Panc1 (cell line): ENCODE data around the gene RETREG1. TPM values are rescaled to one million over a fixed set of nuclear protein-coding genes. Genes with fewer than 3 reads are reported as not detected.

ENCODE experiments used
- ATAC-seq: fragments of 200-7000 bp; cut with Tn5 transposase; 2 replicates; pipeline ENCODE4 v1.9.1; 2020; ENCODE audit warnings: mild to moderate bottlenecking, moderate library complexity
- BruUV-seq: library from RNA; stranded (reverse); fragments of 400-500 nt; replicated peaks from 2 replicates; lab custom pipeline; 2021; lab: Mats Ljungman, UMichigan
- CTCF ChIA-PET: fragments of 300-600 bp; sonication (Branson Sonifier 250); formaldehyde crosslinking; loops from one replicate; lab custom pipeline; 2022; ENCODE audit warnings: antibody characterized with exemption; lab: Charles Lee
- POLR2A ChIA-PET: fragments of 300-600 bp; sonication (Branson Sonifier 250); formaldehyde crosslinking; loops from one replicate; lab custom pipeline; 2022; ENCODE audit warnings: antibody characterized with exemption; lab: Charles Lee
- DNase-seq: peaks from one replicate; pipeline ENCODE4 v3.0.0-alpha.2; 2010; ENCODE audit warnings: low read depth, low spot score
- H3K27ac ChIP-seq: 2 replicates; pipeline ENCODE4 v1.5.1; 2011; ENCODE audit warnings: mild to moderate bottlenecking, low read length, inconsistent platforms
- H3K27me3 ChIP-seq: fragments of 200-500 bp; sonication (Bioruptor generic); 2 replicates; pipeline ENCODE4 v1.6.0; 2014; ENCODE audit warnings: low read length, inconsistent platforms; ENCODE audit not compliant: control insufficient read depth, insufficient read depth
- H3K36me3 ChIP-seq: fragments of 200-500 bp; sonication (Bioruptor generic); 2 replicates; pipeline ENCODE4 v1.5.1; 2014; ENCODE audit warnings: inconsistent platforms, mild to moderate bottlenecking, low read length, moderate library complexity; ENCODE audit not compliant: control insufficient read depth, insufficient read depth
- H3K4me1 ChIP-seq: 2 replicates; pipeline ENCODE4 v1.5.1; 2011; ENCODE audit warnings: inconsistent platforms, mild to moderate bottlenecking, low read length, moderate library complexity; ENCODE audit not compliant: control insufficient read depth, insufficient read depth
- H3K4me3 ChIP-seq, 2 experiments: 2 replicates each; pipeline ENCODE4 v1.5.1; 2011 to 2012; ENCODE audit warnings: low read depth in 2 of 2, low read length in 2 of 2, mild to moderate bottlenecking in 2 of 2, inconsistent platforms in 1 of 2, moderate library complexity in 1 of 2
- H3K9me3 ChIP-seq: fragments of 200-500 bp; sonication (Bioruptor generic); 2 replicates; pipeline ENCODE4 v1.5.1; 2014; ENCODE audit warnings: low read depth, mild to moderate bottlenecking, inconsistent platforms, low read length, moderate library complexity; ENCODE audit not compliant: control insufficient read depth, insufficient read depth
- POLR2AphosphoS5 ChIP-seq: IDR thresholded peaks from 2 replicates; pipeline ENCODE4 v1.6.1; 2012; ENCODE audit warnings: mild to moderate bottlenecking, low read depth, low read length, moderate library complexity
- REST ChIP-seq, 2 experiments: IDR thresholded peaks; 2 replicates each; pipeline ENCODE4 v1.6.1; 2011 to 2012; ENCODE audit warnings: low read depth in 2 of 2, control low read depth in 1 of 2, low read length in 1 of 2, mild to moderate bottlenecking in 1 of 2, moderate library complexity in 1 of 2; ENCODE audit not compliant: insufficient read depth in 1 of 2
- SIN3A ChIP-seq: IDR thresholded peaks from 2 replicates; pipeline ENCODE4 v1.6.1; 2012; ENCODE audit warnings: low read depth, mild to moderate bottlenecking, low read length, moderate library complexity, borderline replicate concordance; ENCODE audit not compliant: insufficient read depth
- TCF7L2 ChIP-seq: IDR thresholded peaks from 2 replicates; pipeline ENCODE4 v1.6.1; 2011; ENCODE audit warnings: mild to moderate bottlenecking, low read depth, low read length, inconsistent platforms
- in situ Hi-C: cut with HindIII; loops from 2 replicates; pipeline ENCODE4 v1.10.0; 2016; ENCODE audit warnings: low sequenced_read_pairs, low pct_unique_long_range_greater_than_20kb
- intact Hi-C: fragments of 100-400 bp; cut with micrococcal nuclease; formaldehyde crosslinking; loops from one replicate; pipeline ENCODE4 v1.10.0; 2022; ENCODE audit not compliant: unreplicated experiment
- total RNA-seq: library from RNA; stranded (reverse); gene quantifications from one replicate; pipeline ENCODE4 v1.2.1, GENCODE V29; 2021; ENCODE audit not compliant: unreplicated experiment
- TF ChIP-seq, protein P1 (sequence below): fragments of 450-650 bp; IDR thresholded peaks from 2 replicates; pipeline ENCODE4 v1.5.1; 2017; ENCODE audit warnings: mild to moderate bottlenecking

Gene RETREG1
- total RNA-seq, 1 experiment from 2014 or later: 0.74 TPM

DNA sequence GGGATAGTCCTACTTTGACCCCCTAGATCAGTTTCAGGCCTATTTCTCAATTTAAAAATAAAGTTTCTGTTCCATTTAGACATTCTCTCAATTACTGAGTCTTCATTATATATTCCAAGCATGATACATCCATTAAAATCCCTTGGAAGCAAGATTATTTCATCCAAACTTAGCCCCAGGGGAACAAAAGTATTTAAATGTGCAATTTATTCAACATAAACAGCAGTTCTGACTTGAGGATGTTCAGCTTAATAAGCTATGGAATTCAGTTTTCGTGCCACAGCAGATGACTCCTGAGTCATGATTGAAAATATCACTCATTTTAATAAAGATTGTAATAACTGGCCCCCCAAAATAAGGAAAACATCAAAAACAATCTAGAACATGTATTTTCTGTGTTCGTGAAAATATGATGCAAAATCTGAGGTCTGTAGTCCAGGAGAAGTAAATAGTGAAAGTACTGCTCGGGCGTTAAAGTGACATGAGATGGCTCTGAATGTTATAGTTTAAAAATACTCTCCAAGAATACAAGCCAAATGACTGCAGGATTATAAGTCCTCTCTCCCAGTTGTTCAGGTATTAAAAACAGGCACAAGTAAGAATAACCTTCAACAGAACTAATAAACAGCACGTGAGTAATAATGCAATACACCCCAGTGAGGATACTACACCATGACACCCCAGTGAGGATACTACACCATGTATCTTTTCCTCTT, 67.1 kb downstream of the RETREG1 start:
- POLR2A ChIA-PET: no interaction called here
- Histone ChIP-seq H3K27me3 (0 out of 2 replicates have a peak, but pooled peaks cover 3% of the 10 kb centered on the region), H3K9me3 (no peaks in the 10 kb centered on the region), H3K4me3 (no peak overlapping the region), H3K36me3 (no peaks in the 10 kb centered on the region), H3K27ac (no peak overlapping the region), H3K4me1 (no peaks in the 10 kb centered on the region)
- BruUV-seq: no TSS peak
- TF ChIP-seq REST (IDR thresholded peaks at IDR 0.05; ENCODE audit: insufficient read depth in 1 of 2, low read depth in 2 of 2, low read length in 1 of 2): no peak
- in situ Hi-C loops: no loop called here
- CTCF ChIA-PET: no interaction called here
- no peak for ATAC-seq
- intact Hi-C loops: no loop called here
- no peak for DNase-seq

GRCh38 chr5:16548812-16549211, 68.0 kb downstream of the RETREG1 start:
- DNase-seq (no peak), ATAC-seq (no peak)
- no peaks in the 10 kb centered on the region for H3K4me1 ChIP-seq
- no peaks in the 10 kb centered on the region for H3K9me3 ChIP-seq
- no peaks in the 10 kb centered on the region for H3K36me3 ChIP-seq
- no peak overlapping the region for H3K4me3 ChIP-seq
- in situ Hi-C loops (no loop called here), intact Hi-C loops (no loop called here)
- ChIA-PET POLR2A (no interaction called here), CTCF (no interaction called here)
- TF ChIP-seq, protein P1, sequence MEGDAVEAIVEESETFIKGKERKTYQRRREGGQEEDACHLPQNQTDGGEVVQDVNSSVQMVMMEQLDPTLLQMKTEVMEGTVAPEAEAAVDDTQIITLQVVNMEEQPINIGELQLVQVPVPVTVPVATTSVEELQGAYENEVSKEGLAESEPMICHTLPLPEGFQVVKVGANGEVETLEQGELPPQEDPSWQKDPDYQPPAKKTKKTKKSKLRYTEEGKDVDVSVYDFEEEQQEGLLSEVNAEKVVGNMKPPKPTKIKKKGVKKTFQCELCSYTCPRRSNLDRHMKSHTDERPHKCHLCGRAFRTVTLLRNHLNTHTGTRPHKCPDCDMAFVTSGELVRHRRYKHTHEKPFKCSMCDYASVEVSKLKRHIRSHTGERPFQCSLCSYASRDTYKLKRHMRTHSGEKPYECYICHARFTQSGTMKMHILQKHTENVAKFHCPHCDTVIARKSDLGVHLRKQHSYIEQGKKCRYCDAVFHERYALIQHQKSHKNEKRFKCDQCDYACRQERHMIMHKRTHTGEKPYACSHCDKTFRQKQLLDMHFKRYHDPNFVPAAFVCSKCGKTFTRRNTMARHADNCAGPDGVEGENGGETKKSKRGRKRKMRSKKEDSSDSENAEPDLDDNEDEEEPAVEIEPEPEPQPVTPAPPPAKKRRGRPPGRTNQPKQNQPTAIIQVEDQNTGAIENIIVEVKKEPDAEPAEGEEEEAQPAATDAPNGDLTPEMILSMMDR: no peak
- TF ChIP-seq REST (IDR thresholded peaks at IDR 0.05; ENCODE audit: insufficient read depth in 1 of 2, low read depth in 2 of 2, low read length in 1 of 2) (no peak), POLR2AphosphoS5 (no peak), SIN3A (no peak), TCF7L2 (no peak)
- BruUV-seq: no TSS peak
- H3K27me3 ChIP-seq: 0 out of 2 replicates have a peak, but pooled peaks cover 3% of the 10 kb centered on the region
- no peak overlapping the region for H3K27ac ChIP-seq
